ENCODE results near the gene OR2D3. TPM values are rescaled to one million over a fixed set of nuclear protein-coding genes. Genes with fewer than 3 reads are reported as not detected.

OR2D3 gene
- total and polyA plus RNA-seq, 2 of the 13 experiments (the other 11 are each of a cell fraction or from before 2014, with no cell fraction given), result not detected

DNA sequence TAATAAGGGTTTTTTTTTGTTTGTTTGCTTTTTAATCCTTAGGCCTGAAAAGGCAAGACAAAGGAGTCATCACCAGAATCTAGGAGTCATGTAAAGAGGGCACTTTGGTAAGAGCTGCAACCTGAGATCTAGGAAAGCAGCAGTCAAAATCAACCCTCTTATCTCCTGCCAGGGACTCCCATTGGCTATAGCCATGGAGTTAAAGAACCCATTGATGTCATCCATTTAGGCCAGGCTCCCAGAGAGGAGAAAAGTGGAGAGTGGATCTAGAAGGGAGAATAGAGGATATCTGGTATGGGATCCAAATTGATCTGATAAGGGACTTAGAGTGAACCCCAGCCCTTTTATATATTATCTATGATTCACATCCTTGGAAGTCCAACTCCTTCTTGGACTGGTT lies 41.3 kb downstream of the OR2D3 start:
- ATAC-seq (no peak), DNase-seq (ENCODE audit: low spot score) (no peak), FAIRE-seq (no peak)
- intact Hi-C loops (cut with micrococcal nuclease; ENCODE audit: unreplicated experiment), result no loop called here
- CTCF ChIA-PET (ENCODE audit: low intra/inter-chr PET ratio, low total read pairs), result no interaction called here
- H3K4me1 ChIP-seq (ENCODE audit: insufficient read depth, low read length), result peaks cover 10% of the 10 kb centered on the region
- no peak overlapping the region for H3K4me3 ChIP-seq (replicated peaks in 1 of 3; ENCODE audit: insufficient read depth in 1 of 3, low read depth in 2 of 3, low read length in 3 of 3)
- no peaks in the 10 kb centered on the region for H3K36me3 ChIP-seq (replicated peaks in 1 of 2; ENCODE audit: control insufficient read depth in 1 of 2, insufficient read depth in 2 of 2, low read length in 2 of 2)
- POLR2A ChIA-PET, result no interaction called here
- H4K20me1 ChIP-seq (ENCODE audit: insufficient read depth, low read length), result no peaks in the 10 kb centered on the region
- H3K79me2 ChIP-seq (ENCODE audit: insufficient read depth, low read length), result no peaks in the 10 kb centered on the region
- H3K9me3 ChIP-seq (ENCODE audit: low read length), result no peaks in the 10 kb centered on the region
- H3K27ac ChIP-seq (ENCODE audit: extremely low read length, insufficient read depth, low read length), result no peak overlapping the region
- no TSS peak for BruUV-seq (replicated peaks)
- in situ Hi-C loops (cut with HindIII; ENCODE audit: extremely low pct_ligation_motif_present, low pct_unique_long_range_greater_than_20kb), result no loop called here
- no peak overlapping the region for H2AFZ ChIP-seq (ENCODE audit: low read length)
- H3K4me2 ChIP-seq (ENCODE audit: low read depth, low read length), result no peak overlapping the region
- no peak overlapping the region for H3K9ac ChIP-seq (ENCODE audit: insufficient read depth, low read depth, low read length)
- no peak for TF ChIP-seq YEATS2 (CRISPR knock-in tag; IDR thresholded peaks at IDR 0.05; ENCODE audit: borderline replicate concordance)
- TF ChIP-seq IKZF4 (CRISPR knock-in tag; IDR thresholded peaks at IDR 0.05; ENCODE audit: borderline replicate concordance, low read depth, not compliant biosample characterization), result no peak
- no peak for TF ChIP-seq SKI (IDR thresholded peaks at IDR 0.05; ENCODE audit: partially characterized antibody)
- TF ChIP-seq, protein P1, sequence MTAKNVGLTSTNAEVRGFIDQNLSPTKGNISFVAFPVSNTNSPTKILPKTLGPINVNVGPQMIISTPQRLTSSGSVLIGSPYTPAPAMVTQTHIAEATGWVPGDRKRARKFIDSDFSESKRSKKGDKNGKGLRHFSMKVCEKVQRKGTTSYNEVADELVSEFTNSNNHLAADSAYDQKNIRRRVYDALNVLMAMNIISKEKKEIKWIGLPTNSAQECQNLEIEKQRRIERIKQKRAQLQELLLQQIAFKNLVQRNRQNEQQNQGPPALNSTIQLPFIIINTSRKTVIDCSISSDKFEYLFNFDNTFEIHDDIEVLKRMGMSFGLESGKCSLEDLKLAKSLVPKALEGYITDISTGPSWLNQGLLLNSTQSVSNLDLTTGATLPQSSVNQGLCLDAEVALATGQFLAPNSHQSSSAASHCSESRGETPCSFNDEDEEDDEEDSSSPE (CRISPR knock-in tag; IDR thresholded peaks at IDR 0.05), result no peak
- no peak for TF ChIP-seq HMGXB3 (CRISPR knock-in tag; IDR thresholded peaks at IDR 0.05; ENCODE audit: borderline replicate concordance)
- TF ChIP-seq ZNF382 (CRISPR knock-in tag; IDR thresholded peaks at IDR 0.05; ENCODE audit: borderline replicate concordance), result no peak
- TF ChIP-seq, protein P2, sequence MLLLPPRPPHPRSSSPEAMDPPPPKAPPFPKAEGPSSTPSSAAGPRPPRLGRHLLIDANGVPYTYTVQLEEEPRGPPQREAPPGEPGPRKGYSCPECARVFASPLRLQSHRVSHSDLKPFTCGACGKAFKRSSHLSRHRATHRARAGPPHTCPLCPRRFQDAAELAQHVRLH (CRISPR knock-in tag; IDR thresholded peaks at IDR 0.05; ENCODE audit: borderline replicate concordance, low read depth), result no peak
- TF ChIP-seq RFXAP (CRISPR knock-in tag; IDR thresholded peaks at IDR 0.05; ENCODE audit: borderline replicate concordance), result no peak
- H3K27me3 ChIP-seq (ENCODE audit: control insufficient read depth in 1 of 2, insufficient read depth in 2 of 2, low read length in 2 of 2), result no peaks in the 10 kb centered on the region
